Colonic mucosa (tissue), 4 donors: Measurements from ENCODE around the gene PLSCR1. TPM values are rescaled to one million over a fixed set of nuclear protein-coding genes. Genes with fewer than 3 reads are reported as not detected.

ENCODE experiments used
- DNase-seq: peaks from one replicate; pipeline ENCODE4 v3.0.0-alpha.2; 2020
- H3K27ac ChIP-seq: fragments of 200-600 bp; one replicate; pipeline ENCODE4 v1.8.0; 2021
- H3K27me3 ChIP-seq: fragments of 200-600 bp; one replicate; pipeline ENCODE4 v1.8.0; 2021
- H3K36me3 ChIP-seq: fragments of 200-600 bp; one replicate; pipeline ENCODE4 v1.8.0; 2021
- H3K4me1 ChIP-seq: fragments of 200-600 bp; one replicate; pipeline ENCODE4 v1.8.0; 2021; ENCODE audit warnings: mild to moderate bottlenecking
- H3K4me3 ChIP-seq: fragments of 200-600 bp; one replicate; pipeline ENCODE4 v1.8.0; 2021
- H3K9ac ChIP-seq, 2 donors: one replicate each; pipeline ENCODE4 v1.7.0; 2013; ENCODE audit warnings: control low read depth in 2 of 2, low read depth in 2 of 2, low read length in 2 of 2
- H3K9me3 ChIP-seq: fragments of 200-600 bp; one replicate; pipeline ENCODE4 v1.8.0; 2021
- CTCF ChIP-seq: fragments of 200-600 bp; IDR thresholded peaks from one replicate; pipeline ENCODE4 v1.8.0; 2022; ENCODE audit warnings: antibody characterized with exemption, mild to moderate bottlenecking
- intact Hi-C: fragments of 100-400 bp; cut with DNase I; formaldehyde crosslinking; loops from one replicate; pipeline ENCODE4 v1.14.1; 2022
- total RNA-seq, 2 donors: library from RNA; stranded (reverse); fragmentation: NEBNext Ultra II Directional in 1 of 2; extraction: Animal tissue kit (Norgen Biotek cat#: 25700) in 1 of 2; gene quantifications; one replicate each; pipeline ENCODE4 v1.2.1, GENCODE V29; 2021
- donor health status: healthy.
- donor health status: DM: no; HTN: no; CAD: no.
- donor health status: DM: no; HTN: no; CAD: no.

Gene PLSCR1
- total RNA-seq, 2 donors from 2014 or later = 99.0 to 180 TPM

GRCh38 chr3:146466604-146467003 lies 77.8 kb downstream of the PLSCR1 start:
- H3K9ac ChIP-seq = no peak overlapping the region

GRCh38 chr3:146465693-146466465 lies 78.5 kb downstream of the PLSCR1 start:
- no peak for DNase-seq
- Histone ChIP-seq H3K4me1 (no peaks in the 10 kb centered on the region), H3K36me3 (no peaks in the 10 kb centered on the region), H3K9ac (no peak overlapping the region), H3K9me3 (no peaks in the 10 kb centered on the region), H3K27me3 (no peaks in the 10 kb centered on the region), H3K4me3 (no peak overlapping the region), H3K27ac (no peak overlapping the region)
- TF ChIP-seq CTCF = no peak
- intact Hi-C loops = no loop called here

More at GRCh38 chr3:146466604-146467003, 77.8 kb downstream of the PLSCR1 start:
- Histone ChIP-seq H3K36me3 (no peaks in the 10 kb centered on the region), H3K4me1 (no peaks in the 10 kb centered on the region), H3K27ac (no peak overlapping the region), H3K27me3 (no peaks in the 10 kb centered on the region), H3K9me3 (no peaks in the 10 kb centered on the region), H3K4me3 (no peak overlapping the region)
- intact Hi-C loops = no loop called here
- no peak for TF ChIP-seq CTCF
- DNase-seq = no peak

Other genes with a start within 250 kb of the PLSCR1 start
- gene PLSCR2, start 75.0 kb downstream of the PLSCR1 start, total RNA-seq = under 1 TPM; 0.90 to 0.94 TPM
- not detected for gene PLSCR5, start 60.7 kb upstream of the PLSCR1 start, total RNA-seq